Kidney epithelial cell (primary cell): ENCODE data around the gene GRHL3. TPM values are rescaled to one million over a fixed set of nuclear protein-coding genes. Genes with fewer than 3 reads are reported as not detected.

Experiments used
- DNase-seq: peaks from one replicate; pipeline ENCODE4 v3.0.0-alpha.2; 2010; ENCODE audit warnings: low read depth
- H3K27me3 ChIP-seq: 2 replicates; pipeline ENCODE4 v1.6.0; 2011; ENCODE audit warnings: low read length; ENCODE audit not compliant: control insufficient read depth, insufficient read depth
- H3K36me3 ChIP-seq: 2 replicates; pipeline ENCODE4 v1.5.1; 2011; ENCODE audit warnings: low read length; ENCODE audit not compliant: control insufficient read depth, insufficient read depth
- H3K4me3 ChIP-seq: 2 replicates; pipeline ENCODE4 v1.5.1; 2011; ENCODE audit warnings: low read depth, mild to moderate bottlenecking, control low read depth, low read length
- total RNA-seq: library from RNA; depleted of rRNA; stranded (reverse); fragments of >200 nt; gene quantifications from 2 replicates; pipeline ENCODE4 v1.2.3, GENCODE V29; 2015
- TF ChIP-seq, protein P1 (sequence below): IDR thresholded peaks from 2 replicates; pipeline ENCODE4 v1.5.1; 2011; ENCODE audit warnings: mild to moderate bottlenecking, moderate library complexity, low read length, control low read depth, inconsistent platforms; ENCODE audit not compliant: insufficient read depth, poor library complexity, severe bottlenecking

Gene GRHL3
- total RNA-seq, 1 donor from 2014 or later = 12.5 TPM

DNA sequence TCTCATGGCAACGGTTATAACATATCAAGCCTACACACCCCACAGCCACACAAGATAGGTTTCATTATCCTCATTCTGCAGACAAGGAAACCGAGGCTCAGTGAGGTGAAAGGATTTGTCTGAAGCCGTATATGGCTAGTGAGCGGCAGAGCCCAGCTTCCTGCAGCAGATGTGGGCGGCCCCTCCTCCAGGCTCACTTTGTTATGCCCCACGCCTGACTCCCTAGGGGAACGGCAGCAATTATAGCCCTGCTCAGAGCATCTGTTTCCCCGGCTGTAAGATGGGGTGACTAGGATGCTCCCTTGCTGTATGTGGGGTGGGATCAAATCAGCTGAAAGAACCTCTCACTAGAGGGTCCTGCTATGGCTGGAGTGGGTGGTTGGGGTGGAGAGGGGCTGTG, 22.1 kb downstream of the GRHL3 start:
- H3K4me3 ChIP-seq = no peak overlapping the region
- no peaks in the 10 kb centered on the region for H3K36me3 ChIP-seq
- no peak for DNase-seq
- TF ChIP-seq, protein P1, sequence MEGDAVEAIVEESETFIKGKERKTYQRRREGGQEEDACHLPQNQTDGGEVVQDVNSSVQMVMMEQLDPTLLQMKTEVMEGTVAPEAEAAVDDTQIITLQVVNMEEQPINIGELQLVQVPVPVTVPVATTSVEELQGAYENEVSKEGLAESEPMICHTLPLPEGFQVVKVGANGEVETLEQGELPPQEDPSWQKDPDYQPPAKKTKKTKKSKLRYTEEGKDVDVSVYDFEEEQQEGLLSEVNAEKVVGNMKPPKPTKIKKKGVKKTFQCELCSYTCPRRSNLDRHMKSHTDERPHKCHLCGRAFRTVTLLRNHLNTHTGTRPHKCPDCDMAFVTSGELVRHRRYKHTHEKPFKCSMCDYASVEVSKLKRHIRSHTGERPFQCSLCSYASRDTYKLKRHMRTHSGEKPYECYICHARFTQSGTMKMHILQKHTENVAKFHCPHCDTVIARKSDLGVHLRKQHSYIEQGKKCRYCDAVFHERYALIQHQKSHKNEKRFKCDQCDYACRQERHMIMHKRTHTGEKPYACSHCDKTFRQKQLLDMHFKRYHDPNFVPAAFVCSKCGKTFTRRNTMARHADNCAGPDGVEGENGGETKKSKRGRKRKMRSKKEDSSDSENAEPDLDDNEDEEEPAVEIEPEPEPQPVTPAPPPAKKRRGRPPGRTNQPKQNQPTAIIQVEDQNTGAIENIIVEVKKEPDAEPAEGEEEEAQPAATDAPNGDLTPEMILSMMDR = no peak
- peaks cover 12% of the 10 kb centered on the region for H3K27me3 ChIP-seq

DNA sequence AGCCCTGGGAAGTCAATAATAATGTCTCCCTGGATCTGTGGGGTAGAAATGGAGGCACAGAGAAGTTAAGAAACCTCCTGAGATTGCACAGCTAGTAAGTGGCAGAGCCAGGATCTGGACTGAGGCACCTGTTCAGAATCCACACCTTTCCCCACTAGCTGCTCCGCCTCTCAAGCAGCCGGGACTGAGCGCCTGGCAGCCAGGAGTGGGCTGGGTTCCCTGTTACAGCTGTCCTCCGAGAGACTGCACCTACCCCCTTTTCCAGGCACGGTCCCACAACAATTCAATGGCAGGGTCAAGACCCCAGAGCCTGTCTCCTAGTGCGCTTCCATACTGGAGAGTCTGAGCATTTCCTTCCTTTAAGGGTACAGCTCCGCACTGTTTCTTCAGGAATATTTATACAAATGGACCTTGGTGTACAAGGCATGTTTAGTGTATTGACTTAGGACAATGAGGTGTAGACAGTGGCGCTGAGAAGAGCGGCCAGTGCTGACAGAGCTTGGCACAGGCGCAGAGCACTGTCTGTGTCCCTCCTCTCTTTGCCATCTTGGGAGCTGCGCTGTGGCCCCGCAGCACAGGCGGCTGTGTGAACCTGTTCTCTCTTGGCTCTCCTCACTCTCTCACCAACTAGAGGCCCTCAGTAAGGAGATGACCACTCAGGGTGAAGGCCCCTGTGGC, 24.4 kb downstream of the GRHL3 start:
- Histone ChIP-seq H3K36me3 (no peaks in the 10 kb centered on the region), H3K4me3 (no peak overlapping the region), H3K27me3 (peaks cover 16% of the 10 kb centered on the region)
- TF ChIP-seq, protein P1 = no peak
- DNase-seq = no peak

DNA sequence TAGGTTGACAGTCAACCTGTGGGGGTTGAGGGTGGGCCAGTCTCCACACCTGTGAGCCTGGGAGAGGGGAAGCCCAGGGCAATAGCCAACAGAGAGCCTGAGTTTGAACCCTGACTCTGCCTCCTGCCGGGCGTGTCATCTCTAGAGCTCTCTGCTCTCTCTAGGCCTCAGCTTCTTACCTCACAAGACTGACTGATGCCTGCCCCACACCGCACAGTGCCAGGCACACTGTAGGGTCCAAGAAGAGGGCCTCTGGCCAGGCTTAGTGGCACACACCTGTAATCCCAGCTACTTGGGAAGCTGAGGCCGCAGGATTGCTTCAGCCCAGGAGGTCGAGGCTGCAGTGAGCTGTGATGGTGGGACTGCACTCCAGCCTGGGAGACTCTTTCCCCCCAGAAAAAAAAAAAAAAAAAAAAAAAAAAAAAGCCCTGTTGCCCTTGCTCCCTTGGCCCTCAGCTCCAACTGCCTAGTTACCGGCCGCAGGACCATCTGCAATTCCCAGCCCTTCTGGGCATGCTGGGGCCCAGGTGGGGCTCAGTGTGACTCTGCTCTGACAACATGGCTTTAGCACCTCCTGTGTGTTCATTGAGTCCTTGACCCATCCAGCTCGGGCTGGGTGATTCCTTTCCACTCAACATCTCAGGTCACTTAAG, 25.1 kb downstream of the GRHL3 start:
- no peak overlapping the region for H3K4me3 ChIP-seq
- TF ChIP-seq, protein P1 = no peak
- no peak for DNase-seq
- H3K36me3 ChIP-seq = no peaks in the 10 kb centered on the region
- H3K27me3 ChIP-seq = peaks cover 16% of the 10 kb centered on the region

DNA sequence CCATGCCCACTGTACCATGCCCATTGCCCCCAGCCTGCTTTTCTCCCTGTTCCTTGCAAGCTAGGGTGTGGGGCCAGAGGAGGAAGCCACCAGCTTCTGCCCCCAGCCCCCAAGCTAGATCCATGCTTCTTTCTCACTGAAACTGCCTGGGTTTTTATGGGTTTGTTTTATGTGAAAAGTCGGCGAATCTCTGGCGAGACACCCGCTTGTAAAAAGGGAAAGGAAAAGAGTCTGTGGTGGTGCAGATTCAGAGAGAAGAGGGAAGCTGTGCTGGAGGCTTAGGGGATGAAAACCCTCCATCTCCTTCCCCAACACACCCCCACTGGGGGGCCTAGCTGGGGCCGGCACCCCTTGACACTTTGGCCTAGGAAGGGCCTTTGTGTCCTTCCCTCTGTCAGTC, 26.2 kb downstream of the GRHL3 start:
- Histone ChIP-seq H3K4me3 (no peak overlapping the region), H3K27me3 (peaks cover 15% of the 10 kb centered on the region), H3K36me3 (no peaks in the 10 kb centered on the region)
- DNase-seq = no peak
- TF ChIP-seq, protein P1 = no peak

DNA sequence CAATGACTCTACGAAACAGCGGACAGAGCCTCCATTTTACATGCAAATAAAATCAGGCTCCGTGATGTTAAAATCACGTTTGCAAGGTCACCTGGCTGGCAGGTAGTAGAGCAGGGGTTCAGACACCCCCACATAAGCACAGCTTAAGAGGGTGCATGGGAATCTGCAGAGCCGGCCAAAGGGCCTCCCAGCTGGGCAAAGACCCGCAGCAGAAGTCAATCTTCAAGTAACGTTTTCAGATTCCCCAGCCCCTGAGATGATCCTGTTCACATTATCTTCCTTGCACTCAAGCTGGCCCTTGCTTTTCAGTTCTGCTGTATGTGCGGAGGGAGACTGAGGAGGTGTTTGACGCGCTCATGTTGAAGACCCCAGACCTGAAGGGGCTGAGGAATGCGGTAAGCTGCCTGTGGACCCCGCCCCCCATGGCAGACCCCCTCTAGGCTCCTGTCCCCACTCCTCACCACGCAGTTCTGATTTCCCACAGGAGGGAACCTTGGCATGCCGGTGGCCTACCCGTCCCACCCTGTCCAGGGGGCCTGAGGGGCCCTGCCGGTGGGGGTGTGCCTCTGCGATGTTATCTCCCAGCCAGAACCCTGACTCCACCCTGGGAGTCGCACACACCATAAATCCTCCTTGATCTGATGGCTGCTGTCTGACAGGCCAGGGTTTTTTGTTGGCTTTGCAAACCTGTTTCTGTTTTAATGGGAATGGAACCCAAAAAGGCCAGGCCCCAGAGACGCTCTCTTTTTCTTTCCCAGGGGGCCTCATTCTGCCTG, 28.2 kb downstream of the GRHL3 start:
- DNase-seq = no peak
- Histone ChIP-seq H3K36me3 (no peaks in the 10 kb centered on the region), H3K27me3 (peaks cover 13% of the 10 kb centered on the region), H3K4me3 (no peak overlapping the region)
- TF ChIP-seq, protein P1 = no peak
